CD14-positive monocyte (primary cell): Measurements from ENCODE around the gene ABTB2. TPM values are rescaled to one million over a fixed set of nuclear protein-coding genes. Genes with fewer than 3 reads are reported as not detected.

Source experiments
- DNase-seq, 3 donors: peaks; one replicate each; pipeline ENCODE4 v3.0.0-alpha.2; 2011 to 2022
- H2AFZ ChIP-seq: 2 replicates; pipeline ENCODE4 v1.6.0; 2012; ENCODE audit warnings: mild to moderate bottlenecking, low read depth, low read length, inconsistent platforms; ENCODE audit not compliant: insufficient read depth, poor library complexity, severe bottlenecking
- H3K27ac ChIP-seq, 2 donors: 1 replicate in 1 of 2; 2 replicates in 1 of 2; pipeline ENCODE4 v1.5.1; 2012 to 2013; ENCODE audit warnings: low read length in 2 of 2, control low read depth in 1 of 2, inconsistent platforms in 1 of 2, low read depth in 1 of 2, mild to moderate bottlenecking in 1 of 2
- H3K27me3 ChIP-seq, 2 donors: one replicate each; pipeline versions ENCODE4 v1.6.0 to v1.6.1; 2011 to 2013; ENCODE audit warnings: low read length in 2 of 2; ENCODE audit not compliant: control insufficient read depth in 2 of 2, insufficient read depth in 2 of 2
- H3K36me3 ChIP-seq, 2 donors: replicated peaks in 1 of 2; 1 replicate in 1 of 2; 2 replicates in 1 of 2; pipeline versions ENCODE4 v1.5.1 to v1.6.1; 2012 to 2013; ENCODE audit warnings: low read length in 2 of 2, control low read depth in 1 of 2, inconsistent platforms in 1 of 2, mild to moderate bottlenecking in 1 of 2; ENCODE audit not compliant: insufficient read depth in 2 of 2, control insufficient read depth in 1 of 2
- H3K4me1 ChIP-seq, 2 donors: 1 replicate in 1 of 2; 2 replicates in 1 of 2; pipeline versions ENCODE4 v1.5.1 to v1.6.1; 2012 to 2013; ENCODE audit warnings: low read length in 2 of 2, control low read depth in 1 of 2, inconsistent platforms in 1 of 2, mild to moderate bottlenecking in 1 of 2, moderate library complexity in 1 of 2; ENCODE audit not compliant: insufficient read depth in 2 of 2, control insufficient read depth in 1 of 2
- H3K4me2 ChIP-seq: replicated peaks from 2 replicates; pipeline ENCODE3; 2012; ENCODE audit warnings: low read length, moderate library complexity, mild to moderate bottlenecking; ENCODE audit not compliant: poor library complexity, severe bottlenecking; ENCODE audit errors: extremely low read depth
- H3K4me3 ChIP-seq, 3 experiments: fragments of 200-600 bp in 1 of 3; sonication (generic) in 1 of 3; replicated peaks in 1 of 3; 1 replicate in 2 of 3; 2 replicates in 1 of 3; pipeline ENCODE4 v1.5.1; 2011 to 2013; ENCODE audit warnings: low read length in 3 of 3, mild to moderate bottlenecking in 3 of 3, control low read depth in 2 of 3, low read depth in 2 of 3, inconsistent platforms in 1 of 3, moderate library complexity in 1 of 3
- H3K79me2 ChIP-seq: 2 replicates; pipeline ENCODE4 v1.6.0; 2012; ENCODE audit warnings: mild to moderate bottlenecking, control low read depth, inconsistent platforms, low read length, moderate library complexity; ENCODE audit not compliant: insufficient read depth
- H3K9ac ChIP-seq: 2 replicates; pipeline ENCODE4 v1.6.0; 2017; ENCODE audit warnings: low read length, mild to moderate bottlenecking; ENCODE audit not compliant: insufficient read depth, poor library complexity, severe bottlenecking
- H3K9me3 ChIP-seq, 2 donors: replicated peaks in 1 of 2; 1 replicate in 1 of 2; 2 replicates in 1 of 2; pipeline versions ENCODE4 v1.5.1 to v1.6.1; 2012 to 2013; ENCODE audit warnings: low read length in 2 of 2, control low read depth in 1 of 2; ENCODE audit not compliant: control insufficient read depth in 1 of 2, insufficient read depth in 1 of 2
- H4K20me1 ChIP-seq: 2 replicates; pipeline ENCODE4 v1.6.0; 2012; ENCODE audit warnings: mild to moderate bottlenecking, low read length, control low read depth, moderate library complexity; ENCODE audit not compliant: insufficient read depth
- H3K27ac Mint-ChIP-seq, 7 donors: one replicate each; pipeline ENCODE4 v1.8.0; 2020; ENCODE audit warnings: mild to moderate bottlenecking in 7 of 7, mixed read lengths in 7 of 7, moderate library complexity in 6 of 7, inconsistent platforms in 2 of 7
- H3K27me3 Mint-ChIP-seq, 3 donors: one replicate each; pipeline ENCODE4 v1.8.0; 2021 to 2022; ENCODE audit warnings: low read depth in 3 of 3, mild to moderate bottlenecking in 3 of 3, mixed read lengths in 3 of 3, moderate library complexity in 3 of 3, inconsistent platforms in 1 of 3
- H3K36me3 Mint-ChIP-seq, 2 donors: one replicate each; pipeline ENCODE4 v1.8.0; 2020; ENCODE audit warnings: mixed read lengths in 2 of 2, inconsistent platforms in 1 of 2, mild to moderate bottlenecking in 1 of 2
- H3K4me1 Mint-ChIP-seq: one replicate; pipeline ENCODE4 v1.8.0; 2020; ENCODE audit warnings: mild to moderate bottlenecking, mixed read lengths
- H3K4me3 Mint-ChIP-seq, 2 donors: one replicate each; pipeline ENCODE4 v1.8.0; 2020; ENCODE audit warnings: mild to moderate bottlenecking in 2 of 2, mixed read lengths in 2 of 2, moderate library complexity in 1 of 2
- H3K9me3 Mint-ChIP-seq, 7 donors: one replicate each; pipeline ENCODE4 v1.8.0; 2020 to 2022; ENCODE audit warnings: mixed read lengths in 7 of 7, mild to moderate bottlenecking in 6 of 7, moderate library complexity in 6 of 7, inconsistent platforms in 2 of 7
- WGBS: methylation state at CpG from one replicate; pipeline ENCODE4 v1.1.5; 2013; ENCODE audit warnings: missing lambda C conversion rate; ENCODE audit not compliant: insufficient coverage; 5-methylcytosine and 5-hydroxymethylcytosine counted together
- intact Hi-C, 2 donors: fragments of 100-400 bp; cut with micrococcal nuclease; formaldehyde crosslinking; loops; one replicate each; pipeline versions ENCODE4 v1.15.0 to v1.15.1; 2023
- polyA plus RNA-seq, 3 donors: library from polyadenylated mRNA; depleted of rRNA in 1 of 3; unstranded in 2 of 3; stranded (reverse) in 1 of 3; fragments of 300-500 nt in 2 of 3; fragments of >200 nt in 1 of 3; fragmentation: Illumina TruSeq in 2 of 3; gene quantifications; 1 replicate in 2 of 3; 2 replicates in 1 of 3; pipeline ENCODE4 v1.2.3, GENCODE V29; 2012 to 2021
- TF ChIP-seq, protein P1 (sequence below): fragments of 200-600 bp; IDR thresholded peaks from one replicate; pipeline ENCODE4 v1.8.0; 2022; ENCODE audit warnings: antibody characterized with exemption, mild to moderate bottlenecking

Gene ABTB2
- polyA plus RNA-seq, 3 donors, result 0.25 to 1.7 (median 0.26) TPM

DNA sequence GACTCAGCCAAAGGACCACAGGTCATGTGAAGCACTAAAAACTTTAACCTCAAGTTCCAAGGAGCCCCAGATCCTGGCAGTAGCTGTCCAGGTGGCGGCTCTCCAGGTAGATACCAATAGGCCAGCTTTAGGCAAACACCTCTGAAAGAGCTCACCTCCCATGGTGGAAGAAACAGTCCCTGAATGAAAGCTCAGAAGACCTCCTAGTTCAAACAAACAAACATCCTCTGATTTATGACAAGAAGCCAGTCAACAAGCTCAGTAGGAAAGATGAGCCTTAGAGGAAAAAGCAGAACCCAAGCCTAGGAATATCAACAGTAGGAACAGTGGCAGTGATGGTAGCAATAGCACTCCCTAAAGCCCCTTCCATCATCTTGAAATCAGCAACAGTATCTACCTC lies 17.2 kb downstream of the ABTB2 start:
- H3K4me1 Mint-ChIP-seq, result peaks cover 56% of the 10 kb centered on the region
- H4K20me1 ChIP-seq, result no peaks in the 10 kb centered on the region
- no peak overlapping the region for H2AFZ ChIP-seq
- intact Hi-C loops, result no loop called here
- no peak for DNase-seq
- WGBS, result 57% methylated on average over 1 of the region's 1 CpG
- peaks cover 0 to 2% of the 10 kb centered on the region in 2 donors for H3K36me3 Mint-ChIP-seq
- H3K9me3 ChIP-seq, result no peaks in the 10 kb centered on the region
- H3K27ac Mint-ChIP-seq, result peak overlapping the region in 1 of 7 donors; percentile 92
- no peak overlapping the region for H3K27ac ChIP-seq
- peaks cover 0 to 2% (median 0%) of the 10 kb centered on the region in 7 donors for H3K9me3 Mint-ChIP-seq
- H3K4me1 ChIP-seq, result peaks cover 52 to 61% of the 10 kb centered on the region in 2 donors
- H3K27me3 Mint-ChIP-seq, result peaks cover 4 to 8% (median 5%) of the 10 kb centered on the region in 3 donors
- H3K4me3 ChIP-seq, result no peak overlapping the region
- H3K79me2 ChIP-seq, result no peaks in the 10 kb centered on the region
- no peak overlapping the region for H3K4me2 ChIP-seq
- no peak overlapping the region for H3K9ac ChIP-seq
- H3K27me3 ChIP-seq, result no peaks in the 10 kb centered on the region
- H3K36me3 ChIP-seq, result no peaks in the 10 kb centered on the region
- TF ChIP-seq, protein P1, sequence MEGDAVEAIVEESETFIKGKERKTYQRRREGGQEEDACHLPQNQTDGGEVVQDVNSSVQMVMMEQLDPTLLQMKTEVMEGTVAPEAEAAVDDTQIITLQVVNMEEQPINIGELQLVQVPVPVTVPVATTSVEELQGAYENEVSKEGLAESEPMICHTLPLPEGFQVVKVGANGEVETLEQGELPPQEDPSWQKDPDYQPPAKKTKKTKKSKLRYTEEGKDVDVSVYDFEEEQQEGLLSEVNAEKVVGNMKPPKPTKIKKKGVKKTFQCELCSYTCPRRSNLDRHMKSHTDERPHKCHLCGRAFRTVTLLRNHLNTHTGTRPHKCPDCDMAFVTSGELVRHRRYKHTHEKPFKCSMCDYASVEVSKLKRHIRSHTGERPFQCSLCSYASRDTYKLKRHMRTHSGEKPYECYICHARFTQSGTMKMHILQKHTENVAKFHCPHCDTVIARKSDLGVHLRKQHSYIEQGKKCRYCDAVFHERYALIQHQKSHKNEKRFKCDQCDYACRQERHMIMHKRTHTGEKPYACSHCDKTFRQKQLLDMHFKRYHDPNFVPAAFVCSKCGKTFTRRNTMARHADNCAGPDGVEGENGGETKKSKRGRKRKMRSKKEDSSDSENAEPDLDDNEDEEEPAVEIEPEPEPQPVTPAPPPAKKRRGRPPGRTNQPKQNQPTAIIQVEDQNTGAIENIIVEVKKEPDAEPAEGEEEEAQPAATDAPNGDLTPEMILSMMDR, result no peak
- no peak overlapping the region for H3K4me3 Mint-ChIP-seq

GRCh38 chr11:34339149-34340064 lies 18.4 kb downstream of the ABTB2 start:
- Histone ChIP-seq H3K27me3 (no peaks in the 10 kb centered on the region), H3K4me3 (peak overlapping the region in 1 of 3 experiments; percentile 31), H3K36me3 (no peaks in the 10 kb centered on the region), H3K9ac (no peak overlapping the region), H2AFZ (peak overlapping the region; percentile 46), H3K27ac (peak overlapping the region; percentile 22 to 65), H3K4me1 (peaks cover 39 to 49% of the 10 kb centered on the region in 2 donors), H3K79me2 (no peaks in the 10 kb centered on the region), H3K4me2 (peak overlapping the region; percentile 21), H3K9me3 (no peaks in the 10 kb centered on the region), H4K20me1 (no peaks in the 10 kb centered on the region)
- TF ChIP-seq, protein P1, result no peak
- DNase-seq, result peak; percentile 51 to 66 (median 63)
- intact Hi-C loops, result no loop called here
- Mint-ChIP-seq H3K36me3 (no peaks in the 10 kb centered on the region), H3K27me3 (peaks cover 0 to 8% (median 2%) of the 10 kb centered on the region in 3 donors), H3K4me1 (peaks cover 43% of the 10 kb centered on the region), H3K4me3 (peak overlapping the region in 1 of 2 donors; percentile 42), H3K9me3 (no peaks in the 10 kb centered on the region), H3K27ac (peak overlapping the region; percentile 81 to 96 (median 90))
- 5% methylated on average over 3 of the region's 7 CpGs for WGBS
